ENCODE results near the gene PWWP2B. TPM values are rescaled to one million over a fixed set of nuclear protein-coding genes. Genes with fewer than 3 reads are reported as not detected.
A peak's percentile ranks its signal among the peaks of the same experiment; 100 is the strongest.

PWWP2B gene
- total and polyA plus RNA-seq, 2 of the 13 experiments (the other 11 are each of a cell fraction or from before 2014, with no cell fraction given): 2.3 to 4.7 TPM

GRCh38 chr10:132452651-132453469, 55.9 kb downstream of the PWWP2B start (continued):
- no peak for TF ChIP-seq THAP9 (CRISPR knock-in tag; IDR thresholded peaks at IDR 0.05; ENCODE audit: borderline replicate concordance)
- 0 out of 2 replicates have a peak, but pooled peaks have one; percentile 15 for TF ChIP-seq PPARG (CRISPR knock-in tag; conservative IDR thresholded peaks at IDR 0.05)
- TF ChIP-seq TFDP1 (CRISPR knock-in tag; IDR thresholded peaks at IDR 0.05; ENCODE audit: borderline replicate concordance): peak; percentile 58; the same call in 1 of the 2 replicates
- no peak for TF ChIP-seq BRF2 (CRISPR knock-in tag; IDR thresholded peaks at IDR 0.05)
- TF ChIP-seq CHD4 (IDR thresholded peaks at IDR 0.05; ENCODE audit: borderline replicate concordance, low read length): no peak
- TF ChIP-seq ZNF530 (CRISPR knock-in tag; IDR thresholded peaks at IDR 0.05; ENCODE audit: low read depth): no peak
- no peak for TF ChIP-seq NFIB (CRISPR knock-in tag; IDR thresholded peaks at IDR 0.05; ENCODE audit: borderline replicate concordance)
- TF ChIP-seq FOXA3 (CRISPR knock-in tag; IDR thresholded peaks at IDR 0.05): 0 out of 2 replicates have a peak, but pooled peaks have one; percentile 7
- peak; percentile 92 for TF ChIP-seq STAG1 (CRISPR knock-in tag; IDR thresholded peaks at IDR 0.05)
- TF ChIP-seq ZNF775 (CRISPR knock-in tag; IDR thresholded peaks at IDR 0.05; ENCODE audit: borderline replicate concordance): no peak
- TF ChIP-seq ZNF552 (CRISPR knock-in tag; IDR thresholded peaks at IDR 0.05; ENCODE audit: borderline replicate concordance): 0 out of 2 replicates have a peak, but pooled peaks have one; percentile 30
- TF ChIP-seq ZBTB49 (CRISPR knock-in tag; IDR thresholded peaks at IDR 0.05; ENCODE audit: borderline replicate concordance): no peak
- TF ChIP-seq HNRNPUL1 (IDR thresholded peaks at IDR 0.05; ENCODE audit: low read depth, low read length): no peak
- no peak for TF ChIP-seq ZBTB2 (CRISPR knock-in tag; IDR thresholded peaks at IDR 0.05; ENCODE audit: low read depth)
- TF ChIP-seq THRA (CRISPR knock-in tag; IDR thresholded peaks at IDR 0.05; ENCODE audit: borderline replicate concordance): 0 out of 2 replicates have a peak, but pooled peaks have one; percentile 21
